ENCODE measurements around the gene SMG1.

The SMG1 gene

DNA sequence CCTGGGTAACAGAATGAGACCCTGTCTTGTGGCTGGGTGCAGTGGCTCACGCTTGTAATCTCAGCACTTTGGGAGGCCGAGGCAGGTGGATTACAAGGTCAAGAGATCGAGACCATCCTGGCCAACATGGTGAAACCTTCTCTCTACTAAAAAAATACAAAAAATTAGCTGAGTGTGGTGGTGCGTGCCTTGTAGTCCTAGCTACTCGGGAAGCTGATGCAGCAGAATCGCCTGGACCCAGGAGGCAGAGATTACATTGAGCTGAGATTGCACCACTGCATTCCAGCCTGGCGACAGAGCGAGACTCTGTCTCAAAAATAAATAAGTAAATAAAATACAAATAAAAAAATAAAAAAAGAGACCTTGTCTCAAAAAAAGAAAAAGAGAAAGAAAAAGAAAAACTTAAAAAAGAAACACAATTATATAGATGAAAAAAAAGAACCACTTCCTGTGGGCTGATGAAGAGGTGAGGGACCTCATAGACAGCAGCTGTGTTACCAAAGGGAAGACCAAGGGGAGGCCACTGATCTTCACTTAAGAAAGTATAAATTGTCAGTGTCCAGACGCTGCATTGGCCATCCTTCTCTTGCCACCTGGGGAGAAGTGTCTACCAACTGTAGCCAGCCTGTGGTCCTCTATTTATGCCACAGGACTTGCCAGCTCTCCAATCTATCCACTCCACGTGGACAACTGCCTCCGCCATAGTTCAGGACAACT lies 24.4 kb upstream of the SMG1 start:
- H3K4me3 ChIP-seq (ENCODE audit: low read depth in 1 of 2, low read length in 2 of 2): no peak overlapping the region
- H3K36me3 ChIP-seq (ENCODE audit: control insufficient read depth in 1 of 2, insufficient read depth in 2 of 2, low read length in 2 of 2): no peaks in the 10 kb centered on the region
- H3K27ac ChIP-seq (ENCODE audit: low read length): no peak overlapping the region
- no peaks in the 10 kb centered on the region for H3K27me3 ChIP-seq (ENCODE audit: low read depth, low read length)
- no peaks in the 10 kb centered on the region for H3K4me1 ChIP-seq (ENCODE audit: control insufficient read depth in 1 of 2, insufficient read depth in 2 of 2, low read length in 2 of 2)
- no peaks in the 10 kb centered on the region for H3K9me3 ChIP-seq (ENCODE audit: control insufficient read depth in 1 of 2, low read length in 2 of 2)

DNA sequence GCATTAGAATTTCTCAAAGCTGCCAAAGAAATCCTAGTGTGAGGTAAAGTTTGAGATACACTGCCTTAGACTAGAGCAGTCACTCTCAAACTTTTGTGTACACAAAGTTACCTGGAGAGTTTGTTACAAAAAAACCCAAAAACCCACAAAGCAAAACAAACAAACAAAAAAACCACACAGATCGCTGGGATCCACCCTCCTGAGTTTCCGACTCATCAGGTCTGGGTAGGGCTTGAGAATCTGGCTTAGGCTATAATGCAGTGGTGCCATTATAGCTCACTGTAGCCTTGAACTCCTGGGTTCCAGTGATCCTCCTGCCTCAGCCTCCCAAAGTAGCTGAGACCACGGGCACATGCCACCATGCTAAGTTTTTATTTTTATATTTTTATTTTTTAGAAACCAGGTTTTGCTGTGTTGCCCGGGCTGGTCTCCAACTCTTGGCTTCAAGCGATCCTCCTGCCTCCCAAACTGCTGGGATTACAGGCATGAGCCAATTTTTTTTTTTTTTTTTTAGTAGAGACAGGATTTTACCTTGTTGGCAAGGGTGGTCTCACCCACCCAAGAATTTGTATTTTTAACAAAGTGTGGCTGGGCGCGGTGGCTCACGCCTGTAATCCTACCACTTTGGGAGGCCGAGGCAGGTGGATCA lies 22.3 kb upstream of the SMG1 start:
- Histone ChIP-seq H3K36me3 (ENCODE audit: control insufficient read depth in 1 of 2, insufficient read depth in 2 of 2, low read length in 2 of 2) (no peaks in the 10 kb centered on the region), H3K9me3 (ENCODE audit: control insufficient read depth in 1 of 2, low read length in 2 of 2) (no peaks in the 10 kb centered on the region), H3K4me1 (ENCODE audit: control insufficient read depth in 1 of 2, insufficient read depth in 2 of 2, low read length in 2 of 2) (no peaks in the 10 kb centered on the region), H3K27me3 (ENCODE audit: low read depth, low read length) (no peaks in the 10 kb centered on the region), H3K27ac (ENCODE audit: low read length) (no peak overlapping the region), H3K4me3 (ENCODE audit: low read depth in 1 of 2, low read length in 2 of 2) (no peak overlapping the region)

DNA sequence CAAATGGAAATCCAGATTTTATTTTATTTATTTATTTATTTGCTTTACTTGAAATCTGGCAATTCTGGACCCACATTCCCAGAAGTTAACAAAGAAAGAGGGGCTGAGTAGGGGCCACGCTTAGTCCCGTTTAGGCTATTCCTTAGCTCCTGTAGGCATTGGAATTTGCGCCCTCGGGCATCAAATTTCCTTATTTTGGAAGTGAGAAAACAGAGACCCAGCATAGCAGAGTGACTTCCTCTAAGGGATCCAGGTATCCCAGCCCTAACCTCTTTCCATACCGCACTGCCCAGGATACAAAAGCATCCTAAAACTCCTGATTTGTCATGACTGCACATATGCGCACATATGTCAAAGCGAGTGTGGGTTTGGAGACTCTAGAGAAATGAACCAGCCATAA lies 19.0 kb upstream of the SMG1 start:
- Histone ChIP-seq H3K4me1 (ENCODE audit: control insufficient read depth in 1 of 2, insufficient read depth in 2 of 2, low read length in 2 of 2) (no peaks in the 10 kb centered on the region), H3K27me3 (ENCODE audit: low read depth, low read length) (no peaks in the 10 kb centered on the region), H3K27ac (ENCODE audit: low read length) (no peak overlapping the region), H3K36me3 (ENCODE audit: control insufficient read depth in 1 of 2, insufficient read depth in 2 of 2, low read length in 2 of 2) (no peaks in the 10 kb centered on the region), H3K9me3 (ENCODE audit: control insufficient read depth in 1 of 2, low read length in 2 of 2) (no peaks in the 10 kb centered on the region), H3K4me3 (ENCODE audit: low read depth in 1 of 2, low read length in 2 of 2) (no peak overlapping the region)

DNA sequence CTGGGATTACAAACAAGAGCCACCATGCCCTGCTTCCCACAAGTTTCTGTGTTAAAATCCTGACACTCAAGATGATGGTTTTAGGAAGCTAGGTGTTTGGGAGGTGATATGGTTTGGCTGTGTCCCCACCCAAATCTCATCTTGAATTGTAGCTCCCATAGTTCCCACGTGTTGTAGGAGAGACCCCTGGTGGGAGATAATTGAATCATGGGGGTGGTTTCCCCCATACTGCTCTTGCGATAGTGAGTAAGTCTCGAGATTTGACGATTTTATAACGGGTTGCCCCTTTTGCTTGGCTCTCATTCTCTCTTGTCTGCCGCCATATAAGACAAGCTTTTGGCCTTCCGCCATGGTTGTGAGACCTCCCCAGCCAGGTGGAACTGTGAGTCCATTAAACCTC lies 17.2 kb upstream of the SMG1 start:
- Histone ChIP-seq H3K36me3 (ENCODE audit: control insufficient read depth in 1 of 2, insufficient read depth in 2 of 2, low read length in 2 of 2) (no peaks in the 10 kb centered on the region), H3K27me3 (ENCODE audit: low read depth, low read length) (no peaks in the 10 kb centered on the region), H3K4me1 (ENCODE audit: control insufficient read depth in 1 of 2, insufficient read depth in 2 of 2, low read length in 2 of 2) (no peaks in the 10 kb centered on the region), H3K9me3 (ENCODE audit: control insufficient read depth in 1 of 2, low read length in 2 of 2) (no peaks in the 10 kb centered on the region), H3K27ac (ENCODE audit: low read length) (no peak overlapping the region), H3K4me3 (ENCODE audit: low read depth in 1 of 2, low read length in 2 of 2) (no peak overlapping the region)

DNA sequence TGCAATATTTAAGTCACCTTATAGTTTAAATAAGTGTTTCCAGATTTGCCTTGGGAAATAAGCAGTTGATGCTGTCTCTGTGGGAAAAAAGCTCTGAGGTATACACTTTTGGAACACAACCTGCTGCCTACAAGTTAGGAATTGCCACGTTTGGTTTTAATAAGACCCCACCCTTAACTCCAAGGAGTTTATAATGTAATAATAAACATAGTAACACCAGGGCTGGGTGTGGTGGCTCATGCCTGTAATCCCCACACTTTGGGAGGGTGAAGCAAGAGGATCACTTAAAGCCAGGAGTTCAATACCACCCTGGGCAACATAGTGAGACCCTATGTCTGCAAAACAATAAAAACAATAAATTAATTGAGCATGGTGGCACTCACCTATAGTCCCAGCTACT lies 15.9 kb upstream of the SMG1 start:
- no peaks in the 10 kb centered on the region for H3K27me3 ChIP-seq (ENCODE audit: low read depth, low read length)
- no peak overlapping the region for H3K27ac ChIP-seq (ENCODE audit: low read length)
- H3K4me1 ChIP-seq (ENCODE audit: control insufficient read depth in 1 of 2, insufficient read depth in 2 of 2, low read length in 2 of 2): no peaks in the 10 kb centered on the region
- no peaks in the 10 kb centered on the region for H3K36me3 ChIP-seq (ENCODE audit: control insufficient read depth in 1 of 2, insufficient read depth in 2 of 2, low read length in 2 of 2)
- no peak overlapping the region for H3K4me3 ChIP-seq (ENCODE audit: low read depth in 1 of 2, low read length in 2 of 2)
- no peaks in the 10 kb centered on the region for H3K9me3 ChIP-seq (ENCODE audit: control insufficient read depth in 1 of 2, low read length in 2 of 2)

DNA sequence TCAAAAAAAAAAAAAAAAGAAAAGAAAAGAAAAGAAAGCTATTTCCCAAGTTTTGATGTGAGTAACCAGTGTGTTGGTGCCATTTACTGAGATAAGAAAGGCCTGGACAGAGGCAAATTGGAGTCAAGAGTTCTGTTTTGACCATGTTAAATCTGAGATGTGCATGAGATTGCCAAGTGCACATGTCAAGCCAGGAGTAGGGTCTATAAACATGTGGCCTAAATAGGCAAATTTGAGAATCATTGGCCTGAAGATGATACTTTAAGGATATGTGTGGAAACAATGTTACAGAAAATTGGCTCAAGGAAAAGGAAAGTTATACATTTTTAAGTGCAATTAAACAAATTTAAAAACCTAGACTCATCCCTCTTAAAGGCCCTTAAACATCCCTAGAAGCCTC lies 15.3 kb upstream of the SMG1 start:
- Histone ChIP-seq H3K4me3 (ENCODE audit: low read depth in 1 of 2, low read length in 2 of 2) (no peak overlapping the region), H3K9me3 (ENCODE audit: control insufficient read depth in 1 of 2, low read length in 2 of 2) (no peaks in the 10 kb centered on the region), H3K4me1 (ENCODE audit: control insufficient read depth in 1 of 2, insufficient read depth in 2 of 2, low read length in 2 of 2) (no peaks in the 10 kb centered on the region), H3K27ac (ENCODE audit: low read length) (no peak overlapping the region), H3K27me3 (ENCODE audit: low read depth, low read length) (no peaks in the 10 kb centered on the region), H3K36me3 (ENCODE audit: control insufficient read depth in 1 of 2, insufficient read depth in 2 of 2, low read length in 2 of 2) (no peaks in the 10 kb centered on the region)

DNA sequence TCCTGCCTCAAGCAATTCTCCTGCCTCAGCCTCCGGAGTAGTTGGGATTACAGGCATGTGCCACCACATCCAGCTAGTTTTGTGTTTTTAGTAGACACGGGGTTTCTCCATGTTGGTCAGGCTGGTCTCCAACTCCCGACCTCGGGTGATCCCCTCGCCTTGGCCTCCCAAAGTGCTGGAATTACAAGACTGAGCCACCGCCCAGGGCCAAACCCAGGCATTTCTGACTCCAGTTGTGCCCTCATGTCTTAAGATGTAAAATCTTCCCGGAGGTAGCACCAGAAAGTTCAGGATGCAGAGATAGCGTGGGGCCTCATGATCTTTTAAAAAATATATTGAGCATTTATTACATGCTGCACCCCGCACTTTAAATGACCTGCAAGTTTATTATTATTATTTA lies 12.8 kb upstream of the SMG1 start:
- H3K4me3 ChIP-seq (ENCODE audit: low read depth in 1 of 2, low read length in 2 of 2): no peak overlapping the region

DNA sequence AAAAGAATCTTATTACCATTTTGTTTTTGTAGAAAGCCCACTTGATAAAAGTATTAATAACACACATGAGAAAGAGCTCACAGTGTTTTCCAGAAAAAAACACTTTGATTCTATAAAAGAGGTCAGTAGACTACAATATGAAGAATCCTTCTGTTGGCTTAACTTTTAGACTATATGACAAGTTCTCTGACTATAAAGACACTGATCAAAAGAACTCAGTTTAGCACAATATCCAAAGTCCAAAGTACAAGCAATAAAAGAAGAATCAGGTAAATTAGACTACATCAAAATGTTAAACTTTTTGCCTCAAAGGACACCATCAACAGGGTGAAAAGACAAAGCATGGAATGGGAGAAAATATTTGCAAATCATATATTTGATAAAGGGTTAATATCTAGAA lies 11.2 kb upstream of the SMG1 start:
- H3K27ac ChIP-seq (ENCODE audit: low read length): no peak overlapping the region
- H3K36me3 ChIP-seq (ENCODE audit: control insufficient read depth in 1 of 2, insufficient read depth in 2 of 2, low read length in 2 of 2): no peaks in the 10 kb centered on the region
- no peak overlapping the region for H3K4me3 ChIP-seq (ENCODE audit: low read depth in 1 of 2, low read length in 2 of 2)
- no peaks in the 10 kb centered on the region for H3K27me3 ChIP-seq (ENCODE audit: low read depth, low read length)
- H3K4me1 ChIP-seq (ENCODE audit: control insufficient read depth in 1 of 2, insufficient read depth in 2 of 2, low read length in 2 of 2): no peaks in the 10 kb centered on the region
- no peaks in the 10 kb centered on the region for H3K9me3 ChIP-seq (ENCODE audit: control insufficient read depth in 1 of 2, low read length in 2 of 2)

More for the DNA sequence above, 12.8 kb upstream of the SMG1 start:
- Histone ChIP-seq H3K36me3 (ENCODE audit: control insufficient read depth in 1 of 2, insufficient read depth in 2 of 2, low read length in 2 of 2) (no peaks in the 10 kb centered on the region), H3K9me3 (ENCODE audit: control insufficient read depth in 1 of 2, low read length in 2 of 2) (no peaks in the 10 kb centered on the region), H3K27me3 (ENCODE audit: low read depth, low read length) (no peaks in the 10 kb centered on the region), H3K4me1 (ENCODE audit: control insufficient read depth in 1 of 2, insufficient read depth in 2 of 2, low read length in 2 of 2) (no peaks in the 10 kb centered on the region), H3K27ac (ENCODE audit: low read length) (no peak overlapping the region)

DNA sequence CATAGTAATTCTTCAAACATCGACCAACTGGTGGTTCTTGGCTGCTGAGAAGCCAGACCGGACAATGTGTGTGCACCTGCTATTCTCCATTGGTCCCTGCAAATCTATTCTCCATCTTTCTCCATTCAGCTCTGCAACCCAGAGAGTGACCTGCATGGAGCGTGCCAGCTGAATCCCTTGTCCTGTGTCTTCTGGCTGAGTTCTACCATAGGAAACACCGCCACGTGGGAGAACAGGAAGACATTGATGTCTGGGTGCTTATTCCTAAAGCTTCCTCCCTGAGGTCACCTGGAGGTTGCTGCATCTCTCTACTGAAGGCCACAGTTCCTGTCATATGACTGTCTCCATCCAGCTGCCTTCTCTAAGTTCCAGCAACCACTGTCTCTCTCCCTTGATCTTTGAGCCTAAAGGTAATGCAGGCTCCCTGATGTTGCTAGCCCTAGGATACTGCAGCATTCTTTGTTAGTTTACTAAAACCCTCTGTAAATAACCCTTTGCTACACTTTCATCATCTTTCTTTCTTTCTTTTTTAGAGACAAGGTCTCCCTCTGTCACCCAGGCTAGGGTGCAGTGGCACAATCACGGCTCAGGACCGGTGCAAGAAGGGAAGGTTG lies 10.6 kb upstream of the SMG1 start:
- H3K9me3 ChIP-seq (ENCODE audit: control insufficient read depth in 1 of 2, low read length in 2 of 2): no peaks in the 10 kb centered on the region
- H3K27ac ChIP-seq (ENCODE audit: low read length): no peak overlapping the region
- no peaks in the 10 kb centered on the region for H3K4me1 ChIP-seq (ENCODE audit: control insufficient read depth in 1 of 2, insufficient read depth in 2 of 2, low read length in 2 of 2)
- no peaks in the 10 kb centered on the region for H3K36me3 ChIP-seq (ENCODE audit: control insufficient read depth in 1 of 2, insufficient read depth in 2 of 2, low read length in 2 of 2)
- no peaks in the 10 kb centered on the region for H3K27me3 ChIP-seq (ENCODE audit: low read depth, low read length)
- H3K4me3 ChIP-seq (ENCODE audit: low read depth in 1 of 2, low read length in 2 of 2): no peak overlapping the region

DNA sequence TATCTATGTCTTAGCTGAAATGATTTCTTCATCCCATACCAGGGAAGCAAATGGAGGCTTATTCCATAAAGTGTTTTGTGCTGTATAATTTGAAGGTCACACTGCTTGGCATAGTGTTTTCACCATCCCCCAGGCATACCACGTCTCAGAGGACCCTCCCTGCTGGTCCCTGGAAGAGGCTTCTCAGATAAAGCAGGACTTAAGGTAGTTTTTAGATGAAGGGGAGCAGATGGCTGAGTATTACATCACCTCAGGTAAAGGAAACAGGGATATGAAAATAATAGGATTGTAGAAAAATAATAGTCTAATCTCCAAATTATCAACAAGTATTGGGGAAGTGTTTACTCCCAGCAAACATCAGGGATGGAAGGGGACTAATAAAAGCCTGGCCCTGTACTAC lies 7.3 kb upstream of the SMG1 start:
- no peaks in the 10 kb centered on the region for H3K9me3 ChIP-seq (ENCODE audit: control insufficient read depth in 1 of 2, low read length in 2 of 2)
- H3K4me1 ChIP-seq (ENCODE audit: control insufficient read depth in 1 of 2, insufficient read depth in 2 of 2, low read length in 2 of 2): no peaks in the 10 kb centered on the region
- H3K36me3 ChIP-seq (ENCODE audit: control insufficient read depth in 1 of 2, insufficient read depth in 2 of 2, low read length in 2 of 2): no peaks in the 10 kb centered on the region
- no peaks in the 10 kb centered on the region for H3K27me3 ChIP-seq (ENCODE audit: low read depth, low read length)
- H3K27ac ChIP-seq (ENCODE audit: low read length): no peak overlapping the region
- no peak overlapping the region for H3K4me3 ChIP-seq (ENCODE audit: low read depth in 1 of 2, low read length in 2 of 2)

DNA sequence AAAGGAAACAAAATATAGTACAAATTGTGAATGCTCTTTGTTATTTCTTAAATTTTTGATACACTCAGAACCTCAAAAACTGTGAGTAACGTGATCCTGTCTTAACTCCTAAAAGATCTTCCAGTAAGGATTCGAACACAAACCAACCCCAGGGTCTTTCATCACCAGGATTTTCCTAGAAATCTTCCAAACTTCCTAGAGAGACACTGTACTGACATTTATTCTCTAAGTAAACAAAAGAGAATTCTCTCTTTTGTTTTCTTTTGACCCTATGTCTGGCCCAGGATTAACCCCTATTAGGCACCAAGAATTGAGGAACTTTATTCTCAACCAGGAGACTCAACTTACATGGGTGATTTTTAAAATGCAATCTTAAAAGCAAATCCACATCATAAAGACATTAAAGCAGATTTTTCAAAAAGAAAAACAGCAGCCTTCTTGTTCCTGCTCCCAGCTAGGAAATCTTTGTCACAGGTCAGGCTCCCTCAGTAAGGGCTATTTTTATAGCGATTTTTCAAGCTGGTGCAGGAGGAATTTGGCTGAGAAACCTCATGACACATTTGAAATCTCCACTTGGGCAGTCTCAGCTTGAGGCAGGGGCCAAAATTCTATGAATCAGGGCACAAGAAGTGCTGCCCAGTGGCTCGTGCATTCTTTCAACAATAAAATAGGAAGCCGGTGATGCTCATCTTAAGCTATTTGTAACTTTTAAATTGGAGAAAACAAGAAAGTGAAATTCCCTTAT lies 6.2 kb upstream of the SMG1 start:
- no peak overlapping the region for H3K4me3 ChIP-seq (ENCODE audit: low read depth in 1 of 2, low read length in 2 of 2)
- no peaks in the 10 kb centered on the region for H3K4me1 ChIP-seq (ENCODE audit: control insufficient read depth in 1 of 2, insufficient read depth in 2 of 2, low read length in 2 of 2)
- no peaks in the 10 kb centered on the region for H3K27me3 ChIP-seq (ENCODE audit: low read depth, low read length)
- no peaks in the 10 kb centered on the region for H3K36me3 ChIP-seq (ENCODE audit: control insufficient read depth in 1 of 2, insufficient read depth in 2 of 2, low read length in 2 of 2)
- no peak overlapping the region for H3K27ac ChIP-seq (ENCODE audit: low read length)
- H3K9me3 ChIP-seq (ENCODE audit: control insufficient read depth in 1 of 2, low read length in 2 of 2): no peaks in the 10 kb centered on the region

All from muscle layer of duodenum (tissue), 2 donors.